HepG2 (cell line): ENCODE results near the gene CTDSPL2. TPM values are rescaled to one million over a fixed set of nuclear protein-coding genes. Genes with fewer than 3 reads are reported as not detected.
A peak's percentile ranks its signal among the peaks of the same experiment; 100 is the strongest.

Experiments
- AGO2 ChIP-seq: fragments of 200-400 bp; formaldehyde crosslinking; optimal IDR thresholded peaks from 2 replicates; pipeline ENCODE3; 2017; ENCODE audit warnings: mild to moderate bottlenecking, low read depth, low read length, moderate library complexity
- CCDC6 ChIP-seq: sonication (generic); formaldehyde crosslinking; IDR thresholded peaks from 2 replicates; pipeline ENCODE4 v1.8.1; 2022; ENCODE audit warnings: mild to moderate bottlenecking, missing genetic modification reagents, moderate library complexity
- CEBPB ChIP-seq: IDR thresholded peaks from 2 replicates; pipeline ENCODE4 v1.6.1; 2011; ENCODE audit warnings: low read depth, low read length, improper control_type of control experiment, borderline replicate concordance
- DNMT1 ChIP-seq: sonication (generic); formaldehyde crosslinking; IDR thresholded peaks from 2 replicates; pipeline ENCODE4 v1.5.1; 2020; ENCODE audit warnings: mild to moderate bottlenecking, missing genetic modification reagents
- ESRRA ChIP-seq: sonication (generic); formaldehyde crosslinking; IDR thresholded peaks from 2 replicates; pipeline ENCODE4 v1.5.1; 2020; ENCODE audit warnings: mild to moderate bottlenecking, low read depth, missing genetic modification reagents
- FOSL1 ChIP-seq: sonication (generic); formaldehyde crosslinking; IDR thresholded peaks from 2 replicates; pipeline ENCODE4 v1.9.0; 2021; ENCODE audit warnings: missing genetic modification reagents, borderline replicate concordance
- IKZF4 ChIP-seq: sonication (generic); formaldehyde crosslinking; IDR thresholded peaks from 2 replicates; pipeline ENCODE4 v1.5.1; 2020; ENCODE audit warnings: borderline replicate concordance, mild to moderate bottlenecking, low read depth, missing genetic modification reagents; ENCODE audit errors: not compliant biosample characterization
- KDM2A ChIP-seq: sonication (generic); formaldehyde crosslinking; IDR thresholded peaks from 2 replicates; pipeline ENCODE4 v1.4.0; 2020; ENCODE audit warnings: low read depth, missing genetic modification reagents, borderline replicate concordance
- NBN ChIP-seq: fragments of 450-650 bp; conservative IDR thresholded peaks from 2 replicates; pipeline ENCODE4 v1.6.1; 2017
- PHF5A ChIP-seq: IDR thresholded peaks from one replicate; pipeline ENCODE4 v1.6.1; 2018; ENCODE audit warnings: low read depth, missing genetic modification reagents; ENCODE audit not compliant: unreplicated experiment
- PREB ChIP-seq: sonication (generic); formaldehyde crosslinking; IDR thresholded peaks from 2 replicates; pipeline ENCODE4 v1.4.0; 2020; ENCODE audit warnings: missing genetic modification reagents
- PRPF4 ChIP-seq: fragments of 200-400 bp; formaldehyde crosslinking; IDR thresholded peaks from 2 replicates; pipeline ENCODE4 v1.6.1; 2016; ENCODE audit warnings: low read length, low read depth; ENCODE audit not compliant: poor library complexity, severe bottlenecking
- RARA ChIP-seq: IDR thresholded peaks from 2 replicates; pipeline ENCODE4 v1.6.1; 2016; ENCODE audit warnings: missing genetic modification reagents, missing compliant biosample characterization
- RBM22 ChIP-seq: fragments of 200-400 bp; formaldehyde crosslinking; optimal IDR thresholded peaks from 2 replicates; pipeline ENCODE3; 2017; ENCODE audit warnings: mild to moderate bottlenecking, low read length, moderate library complexity
- RXRB ChIP-seq: IDR thresholded peaks from 2 replicates; pipeline ENCODE4 v1.6.1; 2016; ENCODE audit warnings: borderline replicate concordance, missing genetic modification reagents, missing compliant biosample characterization
- SPEN ChIP-seq: sonication (generic); formaldehyde crosslinking; IDR thresholded peaks from 2 replicates; pipeline ENCODE4 v1.5.1; 2020; ENCODE audit warnings: low read depth, mild to moderate bottlenecking, missing genetic modification reagents
- ZFP62 ChIP-seq: sonication (generic); formaldehyde crosslinking; IDR thresholded peaks from 2 replicates; pipeline ENCODE4 v1.4.0; 2020; ENCODE audit warnings: missing genetic modification reagents
- ZNF160 ChIP-seq: sonication (generic); formaldehyde crosslinking; IDR thresholded peaks from 2 replicates; pipeline ENCODE4 v1.8.0; 2022; ENCODE audit warnings: mild to moderate bottlenecking, inconsistent platforms, missing genetic modification reagents
- ZNF232 ChIP-seq: sonication (generic); formaldehyde crosslinking; IDR thresholded peaks from 2 replicates; pipeline ENCODE4 v1.4.0; 2020; ENCODE audit warnings: missing genetic modification reagents, borderline replicate concordance
- ZNF543 ChIP-seq: sonication (generic); formaldehyde crosslinking; IDR thresholded peaks from 2 replicates; pipeline ENCODE4 v1.4.0; 2020; ENCODE audit warnings: mild to moderate bottlenecking, missing genetic modification reagents
- ZNF563 ChIP-seq: sonication (generic); formaldehyde crosslinking; IDR thresholded peaks from 2 replicates; pipeline ENCODE4 v1.8.0; 2022; ENCODE audit warnings: mild to moderate bottlenecking, moderate library complexity, missing genetic modification reagents
- ZNF792 ChIP-seq: IDR thresholded peaks from 2 replicates; pipeline ENCODE4 v1.6.1; 2016
- polyA plus RNA-seq, 8 experiments: library from polyadenylated mRNA; depleted of rRNA in 3 of 8; stranded (reverse) in 7 of 8; unstranded in 1 of 8; fragments of >200 nt; fragmentation: Illumina TruSeq in 4 of 8; extraction: Trizol in 4 of 8; gene quantifications; 2 replicates each; pipeline versions ENCODE4 v1.2.1 to v1.2.3, GENCODE V29; 2011 to 2016; ENCODE audit warnings: low read depth in 4 of 8, missing spikeins in 1 of 8, mixed read lengths in 1 of 8; ENCODE audit not compliant: insufficient read depth in 1 of 8
- total RNA-seq, 5 experiments: library from RNA; depleted of rRNA; stranded (reverse); fragments of >200 nt; fragmentation: Illumina TruSeq; extraction: Trizol; gene quantifications; 2 replicates each; pipeline ENCODE4 v1.2.3, GENCODE V29; 2016; ENCODE audit warnings: low read depth in 1 of 5
- TF ChIP-seq, protein P1 (sequence below): sonication (generic); formaldehyde crosslinking; IDR thresholded peaks from 2 replicates; pipeline ENCODE4 v1.4.0; 2020; ENCODE audit warnings: mild to moderate bottlenecking, missing genetic modification reagents
- TF ChIP-seq, protein P2 (sequence below): sonication (generic); formaldehyde crosslinking; IDR thresholded peaks from 2 replicates; pipeline ENCODE4 v1.5.0; 2020; ENCODE audit warnings: missing genetic modification reagents

Gene CTDSPL2
- total and polyA plus RNA-seq, 2 of the 13 experiments (the other 11 are each of a cell fraction or from before 2014, with no cell fraction given), result 37.4 to 56.2 TPM

DNA sequence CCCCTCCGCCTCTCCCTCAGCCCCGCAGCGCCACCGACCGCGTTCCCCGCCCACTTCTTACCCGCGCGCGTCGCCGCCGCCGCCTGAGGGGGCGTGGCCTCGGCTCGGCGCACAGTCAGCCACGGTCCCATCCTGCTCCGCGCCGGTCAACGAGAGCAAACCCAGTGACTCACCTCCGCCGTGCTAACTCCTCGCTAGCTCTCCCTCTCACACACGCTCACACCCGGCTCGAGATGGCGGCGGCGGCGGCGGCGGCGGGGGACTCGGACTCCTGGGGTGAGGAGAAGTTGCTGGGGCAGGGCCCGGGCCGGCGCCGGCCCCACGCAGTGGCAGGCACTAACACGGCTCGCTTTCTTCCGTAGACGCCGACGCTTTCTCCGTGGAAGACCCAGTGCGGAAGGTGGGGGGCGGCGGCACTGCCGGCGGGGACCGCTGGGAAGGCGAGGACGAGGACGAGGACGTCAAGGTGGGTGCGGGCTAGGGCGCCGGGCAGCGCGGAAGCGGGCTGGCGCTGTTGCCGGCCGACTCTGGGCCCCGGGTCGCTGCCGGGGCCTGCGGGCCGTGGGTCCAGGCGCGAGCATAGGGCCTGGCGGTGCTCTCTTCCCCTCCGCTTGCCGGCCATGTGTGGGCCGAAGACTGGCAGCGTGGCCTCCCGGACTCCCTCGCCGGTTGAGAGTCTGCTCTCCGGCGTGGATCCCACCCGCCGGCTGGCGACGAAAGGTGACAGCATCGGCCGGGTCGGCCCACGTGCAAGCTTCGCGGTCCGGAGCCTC lies 109.7 kb downstream of the CTDSPL2 start, which contains the start of gene EIF3J (continued):
- TF ChIP-seq, protein P1, sequence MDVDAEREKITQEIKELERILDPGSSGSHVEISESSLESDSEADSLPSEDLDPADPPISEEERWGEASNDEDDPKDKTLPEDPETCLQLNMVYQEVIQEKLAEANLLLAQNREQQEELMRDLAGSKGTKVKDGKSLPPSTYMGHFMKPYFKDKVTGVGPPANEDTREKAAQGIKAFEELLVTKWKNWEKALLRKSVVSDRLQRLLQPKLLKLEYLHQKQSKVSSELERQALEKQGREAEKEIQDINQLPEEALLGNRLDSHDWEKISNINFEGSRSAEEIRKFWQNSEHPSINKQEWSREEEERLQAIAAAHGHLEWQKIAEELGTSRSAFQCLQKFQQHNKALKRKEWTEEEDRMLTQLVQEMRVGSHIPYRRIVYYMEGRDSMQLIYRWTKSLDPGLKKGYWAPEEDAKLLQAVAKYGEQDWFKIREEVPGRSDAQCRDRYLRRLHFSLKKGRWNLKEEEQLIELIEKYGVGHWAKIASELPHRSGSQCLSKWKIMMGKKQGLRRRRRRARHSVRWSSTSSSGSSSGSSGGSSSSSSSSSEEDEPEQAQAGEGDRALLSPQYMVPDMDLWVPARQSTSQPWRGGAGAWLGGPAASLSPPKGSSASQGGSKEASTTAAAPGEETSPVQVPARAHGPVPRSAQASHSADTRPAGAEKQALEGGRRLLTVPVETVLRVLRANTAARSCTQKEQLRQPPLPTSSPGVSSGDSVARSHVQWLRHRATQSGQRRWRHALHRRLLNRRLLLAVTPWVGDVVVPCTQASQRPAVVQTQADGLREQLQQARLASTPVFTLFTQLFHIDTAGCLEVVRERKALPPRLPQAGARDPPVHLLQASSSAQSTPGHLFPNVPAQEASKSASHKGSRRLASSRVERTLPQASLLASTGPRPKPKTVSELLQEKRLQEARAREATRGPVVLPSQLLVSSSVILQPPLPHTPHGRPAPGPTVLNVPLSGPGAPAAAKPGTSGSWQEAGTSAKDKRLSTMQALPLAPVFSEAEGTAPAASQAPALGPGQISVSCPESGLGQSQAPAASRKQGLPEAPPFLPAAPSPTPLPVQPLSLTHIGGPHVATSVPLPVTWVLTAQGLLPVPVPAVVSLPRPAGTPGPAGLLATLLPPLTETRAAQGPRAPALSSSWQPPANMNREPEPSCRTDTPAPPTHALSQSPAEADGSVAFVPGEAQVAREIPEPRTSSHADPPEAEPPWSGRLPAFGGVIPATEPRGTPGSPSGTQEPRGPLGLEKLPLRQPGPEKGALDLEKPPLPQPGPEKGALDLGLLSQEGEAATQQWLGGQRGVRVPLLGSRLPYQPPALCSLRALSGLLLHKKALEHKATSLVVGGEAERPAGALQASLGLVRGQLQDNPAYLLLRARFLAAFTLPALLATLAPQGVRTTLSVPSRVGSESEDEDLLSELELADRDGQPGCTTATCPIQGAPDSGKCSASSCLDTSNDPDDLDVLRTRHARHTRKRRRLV (CRISPR knock-in tag), result no peak
- TF ChIP-seq DNMT1 (CRISPR knock-in tag) (no peak; the same call in 1 of the 2 replicates), RARA (CRISPR knock-in tag) (no peak; the same call in 1 of the 2 replicates), RBM22 (no peak), ZNF160 (CRISPR knock-in tag) (no peak), FOSL1 (CRISPR knock-in tag) (peak; percentile 58), NBN (no peak), CEBPB (no peak), CCDC6 (CRISPR knock-in tag) (peak; percentile 87), PHF5A (CRISPR knock-in tag) (no peak), PREB (CRISPR knock-in tag) (no peak), SPEN (CRISPR knock-in tag) (peak; percentile 81), ZNF543 (CRISPR knock-in tag) (peak; percentile 71), KDM2A (CRISPR knock-in tag) (peak; percentile 35), ZFP62 (CRISPR knock-in tag) (no peak), AGO2 (peak; percentile 83), ESRRA (CRISPR knock-in tag) (no peak), RXRB (CRISPR knock-in tag) (peak; percentile 48; the same call in 1 of the 2 replicates), ZNF792 (CRISPR knock-in tag) (no peak), ZNF232 (CRISPR knock-in tag) (0 out of 2 replicates have a peak, but pooled peaks have one; percentile 28), IKZF4 (CRISPR knock-in tag) (no peak), ZNF563 (CRISPR knock-in tag) (peak; percentile 52; the same call in 1 of the 2 replicates), PRPF4 (no peak)
- TF ChIP-seq, protein P2, sequence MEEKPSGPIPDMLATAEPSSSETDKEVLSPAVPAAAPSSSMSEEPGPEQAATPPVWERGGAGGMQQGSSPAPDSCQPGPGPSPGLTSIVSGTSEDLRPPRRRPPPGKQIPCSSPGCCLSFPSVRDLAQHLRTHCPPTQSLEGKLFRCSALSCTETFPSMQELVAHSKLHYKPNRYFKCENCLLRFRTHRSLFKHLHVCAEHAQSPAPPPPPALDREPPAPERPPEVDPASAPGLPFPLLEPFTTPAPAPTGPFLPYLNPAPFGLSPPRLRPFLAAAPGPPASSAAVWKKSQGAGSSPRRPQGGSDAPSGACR (CRISPR knock-in tag), result no peak
